GM12892 (cell line): Measurements from ENCODE around the gene GALNS.

Experiments used
- DNase-seq: peaks from one replicate; pipeline ENCODE4 v3.0.0; 2011; ENCODE audit not compliant: insufficient read length
- FAIRE-seq: peaks from 2 replicates; lab custom pipeline; 2011; peaks lifted over from hg19 to GRCh38; lab: Jason Lieb, UNC
- POLR2A ChIP-seq: IDR thresholded peaks from 2 replicates; pipeline ENCODE4 v1.6.1; 2011; ENCODE audit warnings: low read depth, low read length, control low read depth
- POLR2AphosphoS5 ChIP-seq: IDR thresholded peaks from 2 replicates; pipeline ENCODE4 v1.6.1; 2011; ENCODE audit warnings: low read depth, low read length, control low read depth
- TAF1 ChIP-seq: IDR thresholded peaks from 2 replicates; pipeline ENCODE4 v1.6.1; 2011; ENCODE audit warnings: low read depth, mild to moderate bottlenecking, control low read depth, low read length, borderline replicate concordance

GALNS gene

GRCh38 chr16:88879788-88880055, 23.0 kb upstream of the GALNS start:
- FAIRE-seq (no peak), DNase-seq (no peak)
- TF ChIP-seq TAF1 (no peak), POLR2A (no peak), POLR2AphosphoS5 (no peak)

- FAIRE-seq (no peak), DNase-seq (no peak)
- TF ChIP-seq POLR2AphosphoS5 (no peak), TAF1 (no peak), POLR2A (no peak)
Observed at GRCh38 chr16:88878967-88879787, 22.4 kb upstream of the GALNS start.

DNA sequence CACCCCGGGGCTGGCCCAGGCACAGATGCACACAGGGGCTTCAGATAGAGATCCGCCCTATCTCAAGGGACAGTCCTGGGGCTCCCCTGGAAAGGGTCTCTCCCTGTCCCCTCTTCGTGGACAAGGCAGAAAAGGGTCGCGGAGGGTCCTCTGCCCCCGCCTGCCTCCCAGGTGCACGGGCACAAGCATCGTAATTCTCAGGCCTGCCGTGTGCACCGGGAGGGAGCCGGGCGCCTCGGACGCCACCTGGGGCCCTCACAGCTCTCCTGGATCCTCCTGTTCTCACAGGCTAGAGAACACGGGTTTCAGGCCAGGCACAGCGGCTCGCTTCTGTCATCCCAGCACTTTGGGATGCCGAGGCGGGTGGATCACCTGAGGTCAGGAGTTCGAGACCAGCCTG, 21.6 kb upstream of the GALNS start:
- no peak for FAIRE-seq
- TF ChIP-seq TAF1 (no peak), POLR2AphosphoS5 (no peak), POLR2A (no peak)
- DNase-seq = no peak

- DNase-seq (no peak), FAIRE-seq (no peak)
- TF ChIP-seq POLR2A = no peak
- TF ChIP-seq POLR2AphosphoS5 = no peak
- no peak for TF ChIP-seq TAF1
Observed at GRCh38 chr16:88877564-88878289, 21.0 kb upstream of the GALNS start.

- DNase-seq (no peak), FAIRE-seq (no peak)
- TF ChIP-seq POLR2AphosphoS5 (no peak), POLR2A (no peak), TAF1 (no peak)
Observed at GRCh38 chr16:88876942-88877526, 20.3 kb upstream of the GALNS start.

DNA sequence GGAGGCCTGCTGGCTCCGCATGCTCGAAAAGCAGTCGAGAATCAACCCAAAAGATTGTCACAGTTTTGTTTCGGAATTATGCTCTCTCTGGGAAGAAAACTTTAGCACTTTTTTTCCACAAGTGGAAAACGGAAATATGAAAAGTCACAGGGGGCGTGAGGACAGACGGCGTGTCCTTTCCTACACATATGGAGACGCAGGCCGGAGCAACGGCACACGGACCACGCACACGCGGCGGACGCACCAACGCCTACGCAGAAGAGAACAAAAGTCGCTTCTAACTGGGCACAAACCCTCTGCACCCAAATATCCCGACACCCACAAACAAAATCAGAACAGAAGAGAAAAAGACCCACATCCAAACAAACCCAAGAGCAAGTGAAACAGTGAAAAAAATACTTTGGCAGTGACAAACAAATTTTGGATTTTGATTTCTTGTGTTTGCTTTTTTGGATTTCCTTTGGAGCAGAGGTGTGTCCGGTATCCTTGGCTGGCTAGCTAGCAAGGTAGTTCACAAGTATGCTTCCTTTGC, 19.0 kb upstream of the GALNS start:
- no peak for TF ChIP-seq POLR2AphosphoS5
- TF ChIP-seq TAF1 = no peak
- no peak for TF ChIP-seq POLR2A
- no peak for DNase-seq
- FAIRE-seq = no peak

- TF ChIP-seq TAF1 = no peak
- TF ChIP-seq POLR2A = no peak
- no peak for TF ChIP-seq POLR2AphosphoS5
- FAIRE-seq (no peak), DNase-seq (no peak)
Observed at GRCh38 chr16:88874938-88875599, 18.3 kb upstream of the GALNS start.

DNA sequence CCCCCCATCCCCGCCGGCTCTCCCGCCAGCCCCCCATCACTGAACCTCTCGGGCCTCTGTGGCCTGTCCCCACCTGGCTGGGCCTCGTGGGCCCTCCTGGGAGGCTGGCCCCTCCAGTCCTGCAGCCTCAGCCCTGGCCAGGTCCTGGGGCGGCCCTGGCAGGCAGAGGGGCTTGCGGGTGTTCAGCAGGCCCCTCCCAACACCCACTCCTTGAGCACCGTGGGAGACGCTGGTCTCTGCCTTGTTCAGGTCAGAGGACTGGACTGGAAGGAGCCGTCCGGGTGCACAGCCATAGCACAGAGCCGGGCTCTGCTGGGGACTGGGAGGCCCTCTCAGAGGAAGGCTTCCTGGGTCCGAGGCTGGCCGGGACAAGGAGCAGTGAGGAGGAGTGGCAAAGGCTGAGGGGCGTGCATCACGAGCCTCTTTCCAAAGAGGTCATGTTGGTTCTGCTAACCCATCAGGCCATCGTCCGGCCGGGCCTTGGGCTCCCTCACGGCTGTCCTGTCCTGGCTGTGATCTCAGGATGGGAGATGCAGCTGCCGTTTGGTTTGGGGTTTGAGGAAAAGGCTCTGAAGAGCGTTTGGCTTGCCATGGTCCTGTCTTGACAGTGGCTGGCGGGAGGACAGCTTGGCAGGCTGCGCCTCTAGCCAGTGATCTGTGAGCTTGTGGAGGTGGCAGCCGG, 16.0 kb upstream of the GALNS start:
- TF ChIP-seq POLR2A (no peak), TAF1 (no peak), POLR2AphosphoS5 (no peak)
- DNase-seq = no peak

DNA sequence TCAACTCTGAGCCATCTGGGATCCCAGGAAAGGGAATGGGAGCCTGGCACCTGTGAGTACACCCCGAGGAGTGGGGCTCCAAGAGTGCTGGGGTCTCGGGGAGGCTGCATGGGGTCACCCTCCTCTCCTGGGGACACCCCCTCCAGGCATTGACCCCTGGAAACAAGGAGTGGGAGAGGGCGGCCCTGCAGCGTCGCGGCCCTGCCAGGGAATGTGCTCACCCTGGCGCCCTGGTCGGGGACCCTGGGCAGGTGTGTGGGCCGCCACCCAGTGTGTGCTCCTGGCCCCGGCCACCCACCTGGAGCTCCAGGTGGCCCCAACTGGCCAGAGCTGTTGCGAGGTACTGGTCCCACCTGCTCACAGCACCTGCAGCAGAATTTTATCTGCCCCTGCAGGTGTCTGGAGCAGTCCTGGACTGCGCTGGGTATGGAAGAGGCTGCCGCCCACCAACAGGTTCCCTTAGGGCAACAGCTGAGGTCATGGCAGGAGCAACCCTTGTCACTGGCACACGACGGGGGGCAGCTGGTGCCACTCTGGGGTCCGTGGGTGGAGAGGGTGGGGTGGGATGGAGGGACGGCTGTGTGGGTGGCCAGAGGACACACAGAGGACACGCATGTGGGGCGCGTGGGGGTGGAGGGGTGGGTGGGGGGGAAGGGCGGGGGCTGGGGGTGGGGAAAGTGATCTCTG, 15.1 kb upstream of the GALNS start:
- DNase-seq (no peak), FAIRE-seq (no peak)
- TF ChIP-seq POLR2A (no peak), TAF1 (no peak), POLR2AphosphoS5 (no peak)

More for the DNA sequence above, 16.0 kb upstream of the GALNS start:
- FAIRE-seq = no peak

GRCh38 chr16:88871349-88871702, 14.6 kb upstream of the GALNS start:
- TF ChIP-seq POLR2A (no peak), POLR2AphosphoS5 (no peak), TAF1 (no peak)
- FAIRE-seq (no peak), DNase-seq (no peak)
